Right lobe of liver (tissue), 4 donors: ENCODE measurements around the gene RSF1.
"Not testable (repeated sequence)": the region's sequence is repeated elsewhere in the genome, so short reads cannot be mapped to it uniquely, and the experiment has no call there.

ENCODE experiments used
- POLR2A ChIP-seq: fragments of 450-650 bp; IDR thresholded peaks from one replicate; pipeline ENCODE4 v1.6.1; 2017; ENCODE audit warnings: antibody characterized with exemption, mild to moderate bottlenecking
- TF ChIP-seq, protein P1 (sequence below), 4 donors: fragments of 200-600 bp in 3 of 4; fragments of 450-650 bp in 1 of 4; IDR thresholded peaks; one replicate each; pipeline versions ENCODE4 v1.5.1 to v1.8.0; 2016 to 2022; ENCODE audit warnings: antibody characterized with exemption in 4 of 4, mild to moderate bottlenecking in 2 of 4
- donor health status: DM: no; HTN: no; CAD: no.
- donor health status: DM: no; HTN: no; CAD: no.
- donor health status: DM: no; HTN: yes; CAD: no.

DNA sequence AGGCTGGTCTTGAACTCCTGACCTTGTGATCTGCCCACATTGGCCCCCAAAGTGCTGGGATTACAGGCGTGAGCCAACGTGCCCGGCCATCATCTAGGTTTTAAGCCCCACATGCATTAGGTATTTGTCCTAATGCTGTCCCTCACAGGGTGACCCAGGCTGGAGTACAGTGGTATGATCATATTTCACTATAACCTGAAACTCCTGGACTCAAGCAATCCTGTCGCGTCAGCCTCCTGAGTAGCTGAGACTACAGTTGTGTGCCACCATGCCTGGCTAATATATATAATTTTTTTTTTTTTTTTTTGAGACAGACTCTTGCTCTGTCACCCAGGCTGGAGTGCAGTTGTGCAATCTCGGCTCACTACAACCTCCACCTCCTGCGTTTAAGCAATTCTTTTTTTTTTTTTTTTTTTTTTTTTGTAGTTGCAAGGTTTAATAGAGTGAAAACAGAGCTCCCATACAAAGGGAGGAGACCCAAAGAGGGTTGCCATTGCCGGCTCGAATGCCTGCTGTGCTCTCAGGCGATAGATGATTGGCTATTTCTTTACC, 37.5 kb upstream of the RSF1 start:
- TF ChIP-seq, protein P1, sequence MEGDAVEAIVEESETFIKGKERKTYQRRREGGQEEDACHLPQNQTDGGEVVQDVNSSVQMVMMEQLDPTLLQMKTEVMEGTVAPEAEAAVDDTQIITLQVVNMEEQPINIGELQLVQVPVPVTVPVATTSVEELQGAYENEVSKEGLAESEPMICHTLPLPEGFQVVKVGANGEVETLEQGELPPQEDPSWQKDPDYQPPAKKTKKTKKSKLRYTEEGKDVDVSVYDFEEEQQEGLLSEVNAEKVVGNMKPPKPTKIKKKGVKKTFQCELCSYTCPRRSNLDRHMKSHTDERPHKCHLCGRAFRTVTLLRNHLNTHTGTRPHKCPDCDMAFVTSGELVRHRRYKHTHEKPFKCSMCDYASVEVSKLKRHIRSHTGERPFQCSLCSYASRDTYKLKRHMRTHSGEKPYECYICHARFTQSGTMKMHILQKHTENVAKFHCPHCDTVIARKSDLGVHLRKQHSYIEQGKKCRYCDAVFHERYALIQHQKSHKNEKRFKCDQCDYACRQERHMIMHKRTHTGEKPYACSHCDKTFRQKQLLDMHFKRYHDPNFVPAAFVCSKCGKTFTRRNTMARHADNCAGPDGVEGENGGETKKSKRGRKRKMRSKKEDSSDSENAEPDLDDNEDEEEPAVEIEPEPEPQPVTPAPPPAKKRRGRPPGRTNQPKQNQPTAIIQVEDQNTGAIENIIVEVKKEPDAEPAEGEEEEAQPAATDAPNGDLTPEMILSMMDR (IDR thresholded peaks at IDR 0.05): not testable (repeated sequence)
- TF ChIP-seq POLR2A: not testable (repeated sequence)
